H1 (cell line): ENCODE results near the gene S100G. TPM values are rescaled to one million over a fixed set of nuclear protein-coding genes. Genes with fewer than 3 reads are reported as not detected.

ENCODE experiments used
- CTCF ChIA-PET: fragments of 300-600 bp; sonication (Branson Sonifier 250); formaldehyde crosslinking; loops from one replicate; lab custom pipeline; 2021; ENCODE audit not compliant: partially characterized antibody; lab: Charles Lee
- POLR2A ChIA-PET: fragments of 300-600 bp; sonication (Branson Sonifier 250); formaldehyde crosslinking; loops from one replicate; lab custom pipeline; 2021; ENCODE audit warnings: inconsistent platforms; ENCODE audit not compliant: partially characterized antibody; lab: Charles Lee
- DNase-seq, 2 experiments: peaks; one replicate each; pipeline versions ENCODE4 v3.0.0 to v3.0.0-alpha.2; 2010 to 2022; ENCODE audit warnings: low spot score in 2 of 2, low read depth in 1 of 2, mixed read lengths in 1 of 2
- FAIRE-seq: peaks from 2 replicates; lab custom pipeline; 2011; peaks lifted over from hg19 to GRCh38; lab: Jason Lieb, UNC
- H2AFZ ChIP-seq: 2 replicates; pipeline ENCODE4 v1.8.1; 2012; ENCODE audit warnings: low read length, inconsistent platforms
- H2AK5ac ChIP-seq: 2 replicates; pipeline ENCODE4 v1.6.1; 2013; ENCODE audit warnings: low read depth, low read length
- H2BK120ac ChIP-seq: replicated peaks from 2 replicates; pipeline ENCODE3; 2013; ENCODE audit warnings: low read depth, low read length, inconsistent platforms
- H2BK12ac ChIP-seq: 2 replicates; pipeline ENCODE4 v1.6.1; 2013; ENCODE audit warnings: low read depth, low read length
- H2BK15ac ChIP-seq: 2 replicates; pipeline ENCODE4 v1.6.1; 2013; ENCODE audit warnings: low read length
- H2BK20ac ChIP-seq: 2 replicates; pipeline ENCODE4 v1.6.1; 2013; ENCODE audit warnings: low read length
- H2BK5ac ChIP-seq: 2 replicates; pipeline ENCODE4 v1.6.1; 2013; ENCODE audit warnings: low read depth, low read length
- H3K14ac ChIP-seq: 2 replicates; pipeline ENCODE4 v1.6.1; 2013; ENCODE audit warnings: inconsistent platforms; ENCODE audit not compliant: insufficient read length
- H3K18ac ChIP-seq: 2 replicates; pipeline ENCODE4 v1.6.1; 2013; ENCODE audit warnings: low read length; ENCODE audit errors: extremely low read depth
- H3K23ac ChIP-seq: 2 replicates; pipeline ENCODE4 v1.6.1; 2013; ENCODE audit warnings: inconsistent platforms; ENCODE audit not compliant: insufficient read length
- H3K23me2 ChIP-seq: 2 replicates; pipeline ENCODE4 v1.6.1; 2013; ENCODE audit warnings: low read depth, low read length
- H3K27ac ChIP-seq: 2 replicates; pipeline ENCODE4 v1.6.1; 2011; ENCODE audit warnings: low read depth, low read length, inconsistent platforms
- H3K27me3 ChIP-seq, 4 experiments: replicated peaks in 1 of 4; 1 replicate in 1 of 4; 2 replicates in 3 of 4; pipeline versions ENCODE4 v1.6.1 to v1.8.1; 2011 to 2013; ENCODE audit warnings: low read length in 3 of 4, mild to moderate bottlenecking in 3 of 4, inconsistent platforms in 2 of 4, mixed read lengths in 2 of 4, moderate library complexity in 1 of 4; ENCODE audit not compliant: control insufficient read depth in 3 of 4, insufficient read depth in 3 of 4; ENCODE audit errors: extremely low read depth in 1 of 4
- H3K36me3 ChIP-seq, 4 experiments: 2 replicates each; pipeline versions ENCODE4 v1.6.1 to v1.8.1; 2011 to 2013; ENCODE audit warnings: mild to moderate bottlenecking in 4 of 4, low read length in 3 of 4, moderate library complexity in 2 of 4, control low read depth in 1 of 4, inconsistent platforms in 1 of 4; ENCODE audit not compliant: insufficient read depth in 4 of 4, control insufficient read depth in 2 of 4
- H3K4ac ChIP-seq: replicated peaks from 2 replicates; pipeline ENCODE3; 2013; ENCODE audit warnings: low read length, low read depth, mixed read lengths, inconsistent platforms; ENCODE audit not compliant: insufficient read length
- H3K4me1 ChIP-seq, 4 experiments: replicated peaks in 1 of 4; 1 replicate in 1 of 4; 2 replicates in 3 of 4; pipeline versions ENCODE4 v1.6.1 to v1.8.1; 2011 to 2013; ENCODE audit warnings: low read length in 3 of 4, inconsistent platforms in 2 of 4, mixed read lengths in 1 of 4; ENCODE audit not compliant: insufficient read depth in 4 of 4, control insufficient read depth in 3 of 4
- H3K4me2 ChIP-seq, 2 experiments: 2 replicates each; pipeline versions ENCODE4 v1.6.1 to v1.8.1; 2011 to 2013; ENCODE audit warnings: low read depth in 2 of 2, low read length in 2 of 2, control low read depth in 1 of 2, inconsistent platforms in 1 of 2, mild to moderate bottlenecking in 1 of 2; ENCODE audit not compliant: insufficient read depth in 1 of 2
- H3K4me3 ChIP-seq, 4 experiments: fragments of 200-600, 300-600 bp in 1 of 4; sonication (generic), shearing (Covaris generic), sonication (Bioruptor Twin) in 1 of 4; 2 replicates each; pipeline versions ENCODE4 v1.5.1 to v1.8.1; 2011 to 2016; ENCODE audit warnings: low read length in 4 of 4, low read depth in 3 of 4, control low read depth in 2 of 4, inconsistent platforms in 2 of 4, mild to moderate bottlenecking in 2 of 4, mixed read lengths in 1 of 4, moderate library complexity in 1 of 4; ENCODE audit not compliant: insufficient read depth in 2 of 4; ENCODE audit errors: extremely low read depth in 1 of 4
- H3K56ac ChIP-seq: replicated peaks from 2 replicates; pipeline ENCODE3; 2013; ENCODE audit warnings: low read depth, mild to moderate bottlenecking, mixed read lengths, low read length, inconsistent platforms; ENCODE audit not compliant: insufficient read length
- H3K79me1 ChIP-seq: 2 replicates; pipeline ENCODE4 v1.6.1; 2013; ENCODE audit warnings: low read depth, low read length, control low read depth
- H3K79me2 ChIP-seq, 2 experiments: 2 replicates each; pipeline versions ENCODE4 v1.6.1 to v1.8.1; 2012 to 2013; ENCODE audit warnings: low read length in 2 of 2, mild to moderate bottlenecking in 2 of 2, inconsistent platforms in 1 of 2; ENCODE audit not compliant: insufficient read depth in 2 of 2, control insufficient read depth in 1 of 2
- H3K9ac ChIP-seq, 4 experiments: replicated peaks in 1 of 4; 1 replicate in 1 of 4; 2 replicates in 3 of 4; pipeline versions ENCODE4 v1.6.1 to v1.8.1; 2011 to 2013; ENCODE audit warnings: low read depth in 3 of 4, low read length in 3 of 4, control low read depth in 2 of 4, mild to moderate bottlenecking in 2 of 4, moderate library complexity in 2 of 4, inconsistent platforms in 1 of 4; ENCODE audit errors: extremely low read depth in 1 of 4
- H3K9me3 ChIP-seq, 2 experiments: 2 replicates each; pipeline versions ENCODE4 v1.6.1 to v1.8.1; 2012 to 2013; ENCODE audit warnings: mild to moderate bottlenecking in 2 of 2, moderate library complexity in 2 of 2, control low read depth in 1 of 2, inconsistent platforms in 1 of 2, low read depth in 1 of 2, low read length in 1 of 2, mixed read lengths in 1 of 2; ENCODE audit not compliant: insufficient read depth in 2 of 2
- H4K20me1 ChIP-seq, 2 experiments: replicated peaks in 1 of 2; 2 replicates each; pipeline versions ENCODE3 to v1.8.1; 2011 to 2013; ENCODE audit warnings: inconsistent platforms in 2 of 2, low read length in 2 of 2, mild to moderate bottlenecking in 1 of 2; ENCODE audit not compliant: insufficient read depth in 2 of 2, control insufficient read depth in 1 of 2
- H4K5ac ChIP-seq: 2 replicates; pipeline ENCODE4 v1.6.1; 2013; ENCODE audit warnings: low read length, low read depth, mixed read lengths, inconsistent platforms; ENCODE audit not compliant: insufficient read length
- H4K8ac ChIP-seq: 2 replicates; pipeline ENCODE4 v1.8.0; 2013; ENCODE audit warnings: mild to moderate bottlenecking, moderate library complexity, low read length, inconsistent platforms; ENCODE audit not compliant: insufficient read depth; ENCODE audit errors: extremely low read depth
- H4K91ac ChIP-seq: replicated peaks from 2 replicates; pipeline ENCODE3; 2013; ENCODE audit warnings: low read length, mixed read lengths, inconsistent platforms; ENCODE audit not compliant: insufficient read length
- BACH1 ChIP-seq: IDR thresholded peaks from 2 replicates; pipeline ENCODE4 v1.6.1; 2012; ENCODE audit warnings: low read length, improper control_type of control experiment
- CHD1 ChIP-seq: IDR thresholded peaks from 2 replicates; pipeline ENCODE4 v1.6.1; 2012; ENCODE audit warnings: low read depth, low read length, improper control_type of control experiment
- MAX ChIP-seq: IDR thresholded peaks from 2 replicates; pipeline ENCODE4 v1.6.1; 2012; ENCODE audit warnings: inconsistent platforms
- PHF8 ChIP-seq: fragments of 200-600 bp; sonication (generic); conservative IDR thresholded peaks from 2 replicates; pipeline ENCODE4 v1.7.1; 2012; ENCODE audit warnings: low read depth, mild to moderate bottlenecking, inconsistent platforms, low read length, moderate library complexity
- POU5F1 ChIP-seq: IDR thresholded peaks from 2 replicates; pipeline ENCODE4 v1.6.1; 2011; ENCODE audit warnings: low read depth, mild to moderate bottlenecking, low read length, moderate library complexity
- RBBP5 ChIP-seq: IDR thresholded peaks from 2 replicates; pipeline ENCODE4 v1.7.1; 2012; ENCODE audit warnings: low read depth, mild to moderate bottlenecking, inconsistent platforms, low read length, moderate library complexity, borderline replicate concordance
- RFX5 ChIP-seq: IDR thresholded peaks from 2 replicates; pipeline ENCODE4 v1.6.1; 2011; ENCODE audit warnings: low read depth, low read length, improper control_type of control experiment, borderline replicate concordance
- SRF ChIP-seq: IDR thresholded peaks from 2 replicates; pipeline ENCODE4 v1.6.1; 2011; ENCODE audit warnings: mild to moderate bottlenecking, low read depth, low read length, moderate library complexity
- USF2 ChIP-seq: IDR thresholded peaks from 2 replicates; pipeline ENCODE4 v1.6.1; 2011; ENCODE audit warnings: low read length, improper control_type of control experiment
- WGBS, 2 experiments: shearing (Covaris generic) in 1 of 2; methylation state at CpG; one replicate each; pipeline versions ENCODE4 v1.1.6 to v1.1.7; 2013 to 2015; ENCODE audit warnings: low lambda C conversion rate in 2 of 2, mixed read lengths in 2 of 2, inconsistent platforms in 1 of 2, low coverage in 1 of 2, missing lambda C conversion rate in 1 of 2; ENCODE audit not compliant: insufficient replicate concordance in 2 of 2, insufficient coverage in 1 of 2, insufficient read length in 1 of 2; ENCODE audit errors: extremely low coverage in 1 of 2, missing lambda C conversion rate in 1 of 2; 5-methylcytosine and 5-hydroxymethylcytosine counted together
- polyA plus RNA-seq, 7 experiments: library from polyadenylated mRNA; depleted of rRNA in 3 of 7; stranded (reverse) in 5 of 7; unstranded in 2 of 7; fragments of >200 nt in 5 of 7; fragments of 200-250 nt in 2 of 7; gene quantifications; 1 replicate in 5 of 7; 2 replicates in 1 of 7; 4 replicates in 1 of 7; pipeline versions ENCODE4 v1.2.1 to v1.2.3, GENCODE V29; 2011 to 2013; ENCODE audit warnings: missing spikeins in 2 of 7, mixed read lengths in 2 of 7
- total RNA-seq: library from RNA; stranded (reverse); fragmentation: NEBNext Ultra II Directional; extraction: Animal tissue kit (Norgen Biotek cat#: 25700); gene quantifications from 2 replicates; pipeline ENCODE4 v1.2.1, GENCODE V29; 2021

The S100G gene
- total and polyA plus RNA-seq, 2 of the 8 experiments (the other 6 are each of a cell fraction or from before 2014, with no cell fraction given) = not detected

GRCh38 chrX:16646366-16647138 lies 3.4 kb upstream of the S100G start:
- H3K9ac ChIP-seq = no peak overlapping the region
- 0 out of 7 replicates have a peak, but pooled peaks cover 0 to 3% (median 0%) of the 10 kb centered on the region in 4 experiments for H3K4me1 ChIP-seq
- no peak overlapping the region for H3K4me3 ChIP-seq
- no peak overlapping the region for H2BK12ac ChIP-seq
- H3K4ac ChIP-seq = no peak overlapping the region
- no peaks in the 10 kb centered on the region for H3K27me3 ChIP-seq
- H3K36me3 ChIP-seq = peaks cover 0 to 11% (median 5%) of the 10 kb centered on the region in 4 experiments; a peak in 3 of 8 replicates
- no peak overlapping the region for H2AFZ ChIP-seq
- TF ChIP-seq CHD1 = no peak
- no peak for TF ChIP-seq RBBP5
- TF ChIP-seq RFX5 = no peak
- no peak for TF ChIP-seq USF2
- TF ChIP-seq MAX = no peak
- no peak for TF ChIP-seq POU5F1
- TF ChIP-seq SRF = no peak
- TF ChIP-seq PHF8 = no peak
- TF ChIP-seq BACH1 = no peak
- H3K23me2 ChIP-seq = no peaks in the 10 kb centered on the region
- no peak overlapping the region for H2AK5ac ChIP-seq
- H2BK120ac ChIP-seq = no peak overlapping the region
- H3K56ac ChIP-seq = no peak overlapping the region
- H2BK15ac ChIP-seq = no peak overlapping the region
- no peak overlapping the region for H3K14ac ChIP-seq
- no peak overlapping the region for H3K18ac ChIP-seq
- H3K79me1 ChIP-seq = no peaks in the 10 kb centered on the region
- POLR2A ChIA-PET = no interaction called here
- WGBS, 2 experiments = 92% methylated on average over 3 of the region's 4 CpGs; no CpG with 5 or more reads in 1 of the 2 experiments
- H4K20me1 ChIP-seq = no peaks in the 10 kb centered on the region
- no peak overlapping the region for H3K23ac ChIP-seq
- H4K91ac ChIP-seq = no peak overlapping the region
- peak overlapping the region; percentile 24 for H4K5ac ChIP-seq
- no peak overlapping the region for H3K4me2 ChIP-seq
- no peak overlapping the region for H4K8ac ChIP-seq
- DNase-seq (no peak), FAIRE-seq (no peak)
- no peak overlapping the region for H3K27ac ChIP-seq
- CTCF ChIA-PET = no interaction called here
- no peak overlapping the region for H2BK5ac ChIP-seq
- H3K9me3 ChIP-seq = peaks cover 3 to 6% of the 10 kb centered on the region in 2 experiments; a peak in 1 of 4 replicates
- H3K79me2 ChIP-seq = no peaks in the 10 kb centered on the region
- H2BK20ac ChIP-seq = no peak overlapping the region
